Lower leg skin (tissue), 4 donors: ENCODE results near the gene RNF151. TPM values are rescaled to one million over a fixed set of nuclear protein-coding genes. Genes with fewer than 3 reads are reported as not detected.

Source experiments
- DNase-seq, 2 donors: peaks; one replicate each; pipeline ENCODE4 v3.0.0-alpha.2; 2019; ENCODE audit warnings: low spot score in 2 of 2
- H3K4me3 ChIP-seq: fragments of 200-600 bp; sonication (generic); 2 replicates; pipeline ENCODE4 v1.5.1; 2017; ENCODE audit warnings: mild to moderate bottlenecking, low read depth; ENCODE audit not compliant: poor library complexity, severe bottlenecking
- POLR2A ChIP-seq, 2 donors: fragments of 450-650 bp; IDR thresholded peaks; one replicate each; pipeline ENCODE4 v1.6.1; 2016 to 2017; ENCODE audit warnings: antibody characterized with exemption in 2 of 2, mild to moderate bottlenecking in 1 of 2, moderate library complexity in 1 of 2
- WGBS, 2 donors: methylation state at CpG; one replicate each; pipeline ENCODE4 v1.1.5; 2018; 5-methylcytosine and 5-hydroxymethylcytosine counted together
- intact Hi-C: fragments of 100-400 bp; cut with DNase I; formaldehyde crosslinking; loops from one replicate; pipeline ENCODE4 v1.15.0; 2023; ENCODE audit warnings: low total_unique reads
- total RNA-seq, 4 donors: library from RNA; depleted of rRNA; stranded (reverse); fragments of >200 nt; gene quantifications; one replicate each; pipeline ENCODE4 v1.1.0, GENCODE V29; 2016
- TF ChIP-seq, protein P1 (sequence below), 3 donors: fragments of 450-650 bp; IDR thresholded peaks; one replicate each; pipeline ENCODE4 v1.5.1; 2016; ENCODE audit warnings: antibody characterized with exemption in 3 of 3, mild to moderate bottlenecking in 3 of 3, moderate library complexity in 2 of 3

The RNF151 gene
- total RNA-seq, 4 donors from 2014 or later = not detected

- no peak overlapping the region for H3K4me3 ChIP-seq
- no peak for TF ChIP-seq POLR2A (IDR thresholded peaks at IDR 0.05)
- TF ChIP-seq, protein P1, sequence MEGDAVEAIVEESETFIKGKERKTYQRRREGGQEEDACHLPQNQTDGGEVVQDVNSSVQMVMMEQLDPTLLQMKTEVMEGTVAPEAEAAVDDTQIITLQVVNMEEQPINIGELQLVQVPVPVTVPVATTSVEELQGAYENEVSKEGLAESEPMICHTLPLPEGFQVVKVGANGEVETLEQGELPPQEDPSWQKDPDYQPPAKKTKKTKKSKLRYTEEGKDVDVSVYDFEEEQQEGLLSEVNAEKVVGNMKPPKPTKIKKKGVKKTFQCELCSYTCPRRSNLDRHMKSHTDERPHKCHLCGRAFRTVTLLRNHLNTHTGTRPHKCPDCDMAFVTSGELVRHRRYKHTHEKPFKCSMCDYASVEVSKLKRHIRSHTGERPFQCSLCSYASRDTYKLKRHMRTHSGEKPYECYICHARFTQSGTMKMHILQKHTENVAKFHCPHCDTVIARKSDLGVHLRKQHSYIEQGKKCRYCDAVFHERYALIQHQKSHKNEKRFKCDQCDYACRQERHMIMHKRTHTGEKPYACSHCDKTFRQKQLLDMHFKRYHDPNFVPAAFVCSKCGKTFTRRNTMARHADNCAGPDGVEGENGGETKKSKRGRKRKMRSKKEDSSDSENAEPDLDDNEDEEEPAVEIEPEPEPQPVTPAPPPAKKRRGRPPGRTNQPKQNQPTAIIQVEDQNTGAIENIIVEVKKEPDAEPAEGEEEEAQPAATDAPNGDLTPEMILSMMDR (IDR thresholded peaks at IDR 0.05) = no peak
- intact Hi-C loops = no loop called here
- DNase-seq = peak in 1 of 2 donors; percentile 17
- 15 to 23% methylated on average over 15 of the region's 15 CpGs for WGBS, 2 donors
These were observed 45.9 kb upstream of the RNF151 start for GRCh38 chr16:1920727-1921171.

DNA sequence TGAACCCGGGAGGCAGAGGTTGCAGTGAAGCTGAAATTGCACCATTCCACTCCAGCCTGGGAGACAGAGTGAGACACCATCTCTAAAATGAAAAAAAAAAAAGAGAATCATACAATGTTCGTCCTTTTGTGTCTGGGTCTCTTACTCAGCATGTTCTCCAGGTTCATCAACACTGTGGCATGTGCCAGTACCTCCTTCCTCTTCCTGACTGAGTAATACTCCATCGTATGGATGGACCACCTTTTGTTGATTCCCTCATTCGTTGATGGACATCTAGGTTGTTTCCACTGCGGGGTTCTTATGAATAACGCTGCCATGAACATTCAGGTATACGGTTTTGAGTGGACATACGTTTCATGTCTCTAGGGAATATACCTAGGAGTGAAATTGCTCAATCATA is 44.3 kb upstream of the RNF151 start:
- intact Hi-C loops = no loop called here
- 71 to 78% methylated on average over 8 of the region's 8 CpGs for WGBS, 2 donors
- TF ChIP-seq, protein P1 (IDR thresholded peaks at IDR 0.05) = no peak
- TF ChIP-seq POLR2A (IDR thresholded peaks at IDR 0.05) = no peak
- no peak overlapping the region for H3K4me3 ChIP-seq
- DNase-seq = no peak

- H3K4me3 ChIP-seq = no peak overlapping the region
- no peak for TF ChIP-seq POLR2A (IDR thresholded peaks at IDR 0.05)
- WGBS, 2 donors = 16 to 20% methylated on average over 17 to 24 of the region's 24 CpGs
- DNase-seq = peak in 1 of 2 donors; percentile 51
- intact Hi-C loops = no loop called here
These were observed 43.2 kb upstream of the RNF151 start for GRCh38 chr16:1923299-1924034.

GRCh38 chr16:1924095-1924494 is 42.6 kb upstream of the RNF151 start:
- TF ChIP-seq, protein P1 (IDR thresholded peaks at IDR 0.05) = no peak
- 56 to 74% methylated on average over 4 to 5 of the region's 5 CpGs for WGBS, 2 donors
- H3K4me3 ChIP-seq = no peak overlapping the region
- DNase-seq = no peak
- intact Hi-C loops = no loop called here

DNA sequence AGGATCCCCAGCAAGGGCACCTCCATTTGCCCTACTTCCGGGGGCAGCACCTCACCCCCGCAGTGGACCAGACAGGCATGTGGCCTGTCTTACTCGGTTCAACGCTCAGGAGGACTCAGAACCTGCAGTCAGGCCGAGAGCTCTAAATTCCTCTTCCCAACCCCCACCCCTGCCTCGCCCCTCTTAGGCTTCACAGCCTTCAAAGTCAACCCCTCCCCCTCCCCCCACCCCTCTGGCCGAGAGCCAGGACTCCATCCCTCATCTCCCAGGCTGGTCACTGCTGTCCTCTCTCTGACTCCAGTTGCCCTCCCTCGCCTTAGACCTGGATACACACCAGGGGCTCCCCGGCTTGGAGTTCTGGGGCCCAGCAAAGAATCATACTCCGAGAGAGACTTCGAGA is 40.4 kb upstream of the RNF151 start:
- H3K4me3 ChIP-seq = no peak overlapping the region
- no peak for TF ChIP-seq POLR2A (IDR thresholded peaks at IDR 0.05)
- TF ChIP-seq, protein P1 (IDR thresholded peaks at IDR 0.05) = no peak
- DNase-seq = no peak
- WGBS, 2 donors = 57 to 68% methylated on average over 11 of the region's 11 CpGs
- intact Hi-C loops = no loop called here

GRCh38 chr16:1929105-1929504 is 37.6 kb upstream of the RNF151 start:
- no peak overlapping the region for H3K4me3 ChIP-seq
- TF ChIP-seq, protein P1 (IDR thresholded peaks at IDR 0.05) = no peak
- TF ChIP-seq POLR2A (IDR thresholded peaks at IDR 0.05) = no peak
- WGBS, 2 donors = 10 to 12% methylated on average over 9 to 11 of the region's 11 CpGs
- DNase-seq = no peak
- intact Hi-C loops = no loop called here
